Ectodermal cell (in vitro differentiated cells): ENCODE results near the gene CSTF2T.

Source experiments
- H3K27ac ChIP-seq: 2 replicates; pipeline ENCODE4 v1.7.0; 2013; ENCODE audit warnings: mild to moderate bottlenecking, low read depth, low read length; ENCODE audit not compliant: insufficient read depth, poor library complexity, severe bottlenecking
- H3K27me3 ChIP-seq: 2 replicates; pipeline ENCODE4 v1.7.0; 2013; ENCODE audit warnings: mild to moderate bottlenecking, low read length; ENCODE audit not compliant: insufficient read depth, control insufficient read depth, poor library complexity, severe bottlenecking
- H3K36me3 ChIP-seq: one replicate; pipeline ENCODE4 v1.7.0; 2013; ENCODE audit warnings: low read length; ENCODE audit not compliant: control insufficient read depth, insufficient read depth
- H3K4me1 ChIP-seq: one replicate; pipeline ENCODE4 v1.7.0; 2013; ENCODE audit warnings: low read length; ENCODE audit not compliant: control insufficient read depth, insufficient read depth
- H3K4me3 ChIP-seq: 2 replicates; pipeline ENCODE4 v1.7.0; 2013; ENCODE audit warnings: low read depth, low read length, control low read depth; ENCODE audit not compliant: insufficient read depth
- H3K9me3 ChIP-seq: 2 replicates; pipeline ENCODE4 v1.7.0; 2013; ENCODE audit warnings: mild to moderate bottlenecking, low read length, moderate library complexity; ENCODE audit not compliant: control insufficient read depth
- WGBS, 2 experiments: methylation state at CpG; one replicate each; pipeline ENCODE4 v1.1.7; 2013; ENCODE audit warnings: missing lambda C conversion rate in 2 of 2; 5-methylcytosine and 5-hydroxymethylcytosine counted together

Gene CSTF2T

DNA sequence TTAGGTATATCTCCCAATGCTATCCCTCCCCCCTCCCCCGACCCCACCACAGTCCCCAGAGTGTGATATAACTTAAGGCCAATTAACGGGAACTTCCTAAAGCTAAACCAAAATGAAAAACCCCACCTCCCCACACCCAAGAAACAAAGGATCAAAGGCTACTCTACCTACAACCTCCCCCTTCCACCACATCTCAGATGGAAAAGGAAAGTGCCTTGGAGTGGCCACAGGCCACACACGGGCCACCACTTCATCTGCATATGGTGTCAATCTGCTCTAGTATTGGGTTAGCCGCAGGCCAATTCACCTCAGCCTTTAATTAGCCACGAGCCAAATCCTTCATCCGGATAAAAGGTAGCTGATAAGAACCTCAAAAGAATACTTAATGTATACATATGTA lies 19.6 kb downstream of the CSTF2T start:
- no peak overlapping the region for H3K4me3 ChIP-seq
- no peaks in the 10 kb centered on the region for H3K4me1 ChIP-seq
- 77% methylated on average over 3 to 6 of the region's 6 CpGs for WGBS, 2 experiments
- no peaks in the 10 kb centered on the region for H3K36me3 ChIP-seq
- no peak overlapping the region for H3K27ac ChIP-seq
- H3K27me3 ChIP-seq: no peaks in the 10 kb centered on the region
- H3K9me3 ChIP-seq: no peaks in the 10 kb centered on the region

DNA sequence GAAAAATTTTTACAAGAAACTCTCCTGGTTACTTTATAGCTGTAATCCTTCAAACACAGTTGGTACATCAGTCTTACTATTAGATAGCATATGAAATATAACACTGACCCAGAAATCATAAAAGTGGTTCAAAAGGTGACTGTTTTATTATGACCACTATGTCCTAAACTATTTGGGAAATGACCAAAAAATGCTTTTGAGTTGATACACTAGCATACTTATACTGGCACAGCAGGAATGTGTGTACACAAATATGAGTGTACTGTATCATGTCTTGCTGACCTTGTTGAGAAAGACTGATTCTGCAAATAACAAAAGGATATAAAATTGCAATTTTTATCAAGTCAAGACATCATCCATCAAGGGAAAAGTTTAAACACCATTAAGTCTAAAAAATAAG lies 24.3 kb downstream of the CSTF2T start:
- Histone ChIP-seq H3K4me1 (no peaks in the 10 kb centered on the region), H3K27me3 (no peaks in the 10 kb centered on the region), H3K36me3 (no peaks in the 10 kb centered on the region), H3K9me3 (no peaks in the 10 kb centered on the region), H3K27ac (no peak overlapping the region), H3K4me3 (no peak overlapping the region)

DNA sequence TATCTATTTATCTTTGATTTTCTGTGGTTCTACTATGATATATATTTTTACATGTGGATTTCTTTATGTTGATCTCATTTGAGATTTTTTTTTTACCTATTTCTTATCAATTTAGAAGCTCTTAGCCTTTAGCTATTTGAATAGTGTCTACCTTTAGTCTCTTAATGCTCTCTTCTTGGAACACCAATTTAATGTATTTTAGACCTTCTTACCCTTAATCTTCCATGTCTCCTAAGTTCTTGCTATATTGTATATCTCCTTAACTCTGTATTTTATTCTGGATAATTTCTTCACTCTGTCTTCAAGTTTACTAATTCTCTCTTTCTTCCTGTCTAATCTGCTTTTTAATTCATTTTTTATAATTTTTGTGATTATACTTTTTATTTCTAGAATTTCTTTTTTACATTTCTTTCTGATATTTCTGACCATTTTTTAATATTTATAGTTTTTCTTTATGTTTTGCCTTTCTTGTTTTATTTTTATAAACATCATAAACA lies 27.3 kb downstream of the CSTF2T start:
- H3K4me3 ChIP-seq: no peak overlapping the region
- no peaks in the 10 kb centered on the region for H3K9me3 ChIP-seq
- no peaks in the 10 kb centered on the region for H3K27me3 ChIP-seq
- H3K27ac ChIP-seq: no peak overlapping the region
- H3K4me1 ChIP-seq: no peaks in the 10 kb centered on the region
- H3K36me3 ChIP-seq: no peaks in the 10 kb centered on the region

DNA sequence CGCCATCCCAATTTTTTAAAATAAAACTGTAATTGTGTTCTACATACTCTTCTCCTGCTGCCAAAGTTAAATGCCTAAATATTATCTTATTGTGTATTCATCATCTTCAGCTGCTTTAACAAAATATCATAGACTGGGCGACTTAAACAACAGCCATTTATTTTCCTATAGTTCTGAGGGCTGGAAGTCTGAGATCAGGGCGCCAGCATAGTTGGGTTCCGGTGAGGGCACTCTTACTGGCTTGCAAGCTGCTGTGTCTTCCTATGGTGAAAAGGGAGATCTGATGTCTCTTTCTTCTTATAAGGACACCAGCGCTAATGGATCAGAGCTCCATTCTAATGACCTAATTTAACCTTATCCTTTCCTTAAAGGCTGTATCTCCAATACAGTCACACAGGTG lies 30.4 kb downstream of the CSTF2T start:
- Histone ChIP-seq H3K9me3 (no peaks in the 10 kb centered on the region), H3K4me3 (no peak overlapping the region), H3K4me1 (no peaks in the 10 kb centered on the region), H3K27me3 (no peaks in the 10 kb centered on the region), H3K27ac (no peak overlapping the region), H3K36me3 (no peaks in the 10 kb centered on the region)
- WGBS, 2 experiments: 89 to 91% methylated on average over 4 of the region's 5 CpGs

DNA sequence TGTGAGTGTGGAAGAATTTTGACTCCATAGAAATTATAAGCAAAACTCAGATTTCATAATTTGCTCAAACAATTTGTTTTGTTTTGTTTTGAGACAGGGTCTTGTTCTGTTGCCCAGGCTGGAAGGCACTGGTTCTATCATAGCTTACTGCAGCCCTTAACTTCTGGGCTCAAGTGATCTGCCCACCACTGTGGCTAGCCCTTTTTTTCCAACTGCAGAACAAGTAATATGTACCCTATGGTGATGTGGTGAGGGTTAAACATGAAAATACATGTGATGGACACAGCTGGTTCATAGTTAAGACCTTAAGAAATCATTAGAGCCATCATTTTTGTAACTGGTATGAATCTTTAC lies 31.1 kb downstream of the CSTF2T start:
- H3K4me1 ChIP-seq: no peaks in the 10 kb centered on the region
- H3K4me3 ChIP-seq: no peak overlapping the region
- H3K9me3 ChIP-seq: no peaks in the 10 kb centered on the region
- no peak overlapping the region for H3K27ac ChIP-seq
- H3K27me3 ChIP-seq: no peaks in the 10 kb centered on the region
- no peaks in the 10 kb centered on the region for H3K36me3 ChIP-seq

DNA sequence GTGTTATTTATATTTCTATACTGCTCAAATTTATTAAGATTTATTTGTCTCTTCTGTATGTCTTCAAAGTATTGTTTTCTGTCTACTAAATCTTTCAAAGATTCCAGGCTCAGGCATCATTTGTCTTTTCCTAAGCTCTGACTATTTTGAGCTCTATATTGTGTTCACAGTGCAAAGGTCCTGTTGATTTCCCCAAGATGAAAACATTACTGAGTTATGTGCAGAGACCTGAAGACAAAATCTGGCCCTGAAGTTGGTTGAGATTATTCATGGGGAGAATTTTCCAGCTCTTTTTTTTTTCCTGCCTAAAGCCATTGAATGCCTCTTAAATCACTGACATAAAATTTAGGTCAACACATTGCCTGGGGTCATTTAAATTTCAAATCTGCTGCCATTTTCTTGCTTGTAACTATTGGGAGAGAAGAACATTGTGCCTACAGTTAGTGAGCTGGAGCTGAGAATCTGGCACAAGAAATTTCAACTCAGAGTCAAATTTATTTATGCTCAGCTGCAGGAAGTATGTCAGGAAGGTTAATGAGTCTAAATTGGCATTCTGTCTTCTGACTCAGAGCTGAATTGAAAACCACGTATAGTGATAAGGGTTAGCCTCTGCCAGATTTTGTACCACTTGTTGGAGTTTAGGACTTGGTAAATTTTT lies 31.6 kb downstream of the CSTF2T start:
- Histone ChIP-seq H3K36me3 (no peaks in the 10 kb centered on the region), H3K4me3 (no peak overlapping the region), H3K27me3 (no peaks in the 10 kb centered on the region), H3K9me3 (no peaks in the 10 kb centered on the region), H3K27ac (no peak overlapping the region), H3K4me1 (no peaks in the 10 kb centered on the region)
- WGBS, 2 experiments: 77 to 86% methylated on average over 1 of the region's 1 CpG

DNA sequence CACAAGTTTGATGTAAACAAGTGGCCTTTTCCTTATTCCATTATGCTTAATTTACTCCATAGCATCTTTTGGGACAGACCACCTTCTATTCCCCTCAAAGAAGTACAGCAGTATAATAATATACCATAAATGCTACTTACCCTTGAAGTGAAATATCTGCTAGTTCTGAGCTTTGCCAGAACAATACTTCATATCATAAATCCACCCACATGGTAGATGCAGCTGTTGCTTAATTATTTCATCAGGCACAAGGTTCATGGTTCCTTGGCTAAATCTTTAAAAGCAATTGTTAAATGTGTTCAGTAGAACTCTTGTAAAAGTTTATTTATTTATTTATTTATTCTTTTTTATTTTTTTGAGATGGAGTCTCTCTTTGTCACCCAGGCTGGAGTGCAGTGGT lies 32.9 kb downstream of the CSTF2T start:
- Histone ChIP-seq H3K27me3 (no peaks in the 10 kb centered on the region), H3K27ac (no peak overlapping the region), H3K9me3 (no peaks in the 10 kb centered on the region), H3K4me1 (no peaks in the 10 kb centered on the region), H3K36me3 (no peaks in the 10 kb centered on the region), H3K4me3 (no peak overlapping the region)

DNA sequence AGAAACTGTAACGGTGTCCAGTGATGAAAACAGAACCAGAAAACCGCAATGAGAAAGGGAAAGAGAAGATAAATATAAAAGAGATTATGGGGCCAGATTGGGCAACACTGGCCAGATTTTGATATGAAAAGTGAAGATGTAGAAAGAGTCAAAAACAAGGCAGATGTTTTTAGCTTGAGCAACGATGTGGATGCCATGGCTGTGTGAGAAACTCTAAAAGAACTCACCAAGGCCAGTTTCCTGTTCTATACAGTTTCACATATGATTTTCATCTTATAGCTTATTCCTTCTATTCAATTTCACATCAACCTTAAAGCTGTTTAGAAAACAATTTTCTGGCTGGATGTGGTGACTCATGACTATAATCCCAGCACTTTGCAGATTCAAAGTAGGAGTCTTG lies 36.3 kb downstream of the CSTF2T start:
- Histone ChIP-seq H3K27me3 (no peaks in the 10 kb centered on the region), H3K36me3 (no peaks in the 10 kb centered on the region), H3K27ac (no peak overlapping the region), H3K9me3 (no peaks in the 10 kb centered on the region), H3K4me1 (peaks cover 1% of the 10 kb centered on the region), H3K4me3 (no peak overlapping the region)
- WGBS, 2 experiments: 89 to 96% methylated on average over 3 of the region's 3 CpGs

DNA sequence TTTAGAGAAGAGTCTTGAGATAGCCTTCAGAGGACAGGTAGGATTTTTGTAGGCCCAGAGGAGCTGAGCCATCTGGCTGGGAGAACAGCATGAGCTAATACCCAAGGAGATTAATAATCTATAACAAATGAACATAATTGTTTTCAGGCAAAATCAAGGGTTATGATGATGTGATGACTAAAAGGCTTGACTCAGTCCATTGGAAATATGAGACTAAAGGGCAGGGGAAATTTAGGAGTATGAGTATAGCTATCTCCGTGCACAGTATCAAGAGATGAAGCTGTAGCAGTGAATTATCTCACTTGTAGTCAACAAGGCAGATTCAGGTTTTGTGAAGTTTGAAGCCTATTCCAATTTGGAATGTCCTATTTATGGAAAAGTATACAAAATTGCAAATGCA lies 40.1 kb downstream of the CSTF2T start:
- WGBS, 2 experiments: 96 to 97% methylated on average over 1 of the region's 1 CpG
- Histone ChIP-seq H3K27ac (no peak overlapping the region), H3K4me3 (no peak overlapping the region), H3K36me3 (no peaks in the 10 kb centered on the region), H3K4me1 (peaks cover 5% of the 10 kb centered on the region), H3K27me3 (no peaks in the 10 kb centered on the region), H3K9me3 (no peaks in the 10 kb centered on the region)

DNA sequence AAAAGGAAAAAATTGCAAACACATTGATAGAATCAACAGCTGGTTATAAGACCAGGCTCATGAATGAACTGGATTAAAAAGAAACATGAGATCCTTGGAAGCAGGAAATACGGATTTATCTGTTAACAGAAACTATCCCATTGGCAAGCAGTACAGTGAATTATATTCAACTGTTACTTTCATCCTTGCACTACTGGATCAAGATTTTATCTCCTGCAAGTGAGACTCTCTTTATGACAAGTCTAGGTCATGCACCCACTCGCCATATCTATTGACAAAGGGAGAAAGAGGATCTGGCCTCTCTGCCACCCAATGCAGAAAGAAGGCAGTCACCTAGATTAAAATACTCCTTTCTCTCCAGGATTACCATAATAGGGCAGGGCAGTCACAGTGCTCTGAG lies 41.4 kb downstream of the CSTF2T start:
- Histone ChIP-seq H3K36me3 (no peaks in the 10 kb centered on the region), H3K27ac (no peak overlapping the region), H3K27me3 (no peaks in the 10 kb centered on the region), H3K4me3 (no peak overlapping the region), H3K4me1 (peaks cover 5% of the 10 kb centered on the region), H3K9me3 (no peaks in the 10 kb centered on the region)
- 90 to 92% methylated on average over 2 of the region's 2 CpGs for WGBS, 2 experiments

DNA sequence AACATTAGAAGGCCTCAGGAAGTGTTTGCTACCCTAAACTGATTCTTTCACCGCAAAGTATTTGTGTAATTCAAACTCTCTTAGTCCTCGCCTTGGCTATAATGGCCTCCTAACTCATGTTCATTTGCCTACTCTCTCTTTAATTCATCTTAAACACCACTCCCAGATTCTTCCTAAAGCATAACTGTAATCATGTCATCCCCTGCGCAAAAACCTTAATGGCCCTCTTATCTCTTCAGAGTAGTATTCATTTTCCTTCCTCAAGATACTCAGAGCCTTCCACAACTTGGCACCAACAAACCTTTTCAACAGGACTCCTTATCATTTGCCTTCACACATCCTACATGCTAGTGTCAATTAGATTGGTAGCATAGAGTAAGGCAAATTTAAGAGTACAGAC lies 42.9 kb downstream of the CSTF2T start:
- no peaks in the 10 kb centered on the region for H3K27me3 ChIP-seq
- H3K9me3 ChIP-seq: no peaks in the 10 kb centered on the region
- 94 to 95% methylated on average over 3 of the region's 3 CpGs for WGBS, 2 experiments

More for the DNA sequence above, 42.9 kb downstream of the CSTF2T start:
- H3K4me1 ChIP-seq: peaks cover 5% of the 10 kb centered on the region
- no peak overlapping the region for H3K4me3 ChIP-seq
- no peaks in the 10 kb centered on the region for H3K36me3 ChIP-seq
- no peak overlapping the region for H3K27ac ChIP-seq
